Activated CD4-positive, alpha-beta T cell treated with anti-CD3 and anti-CD28 coated beads, Interleukin-2, amount 50 U/mL, for 48 hours (primary cell): ENCODE measurements around the gene CDH13.

Source experiments
- DNase-seq, 2 experiments: peaks; one replicate each; pipeline ENCODE4 v3.0.0-alpha.2; 2020

Gene CDH13

GRCh38 chr16:83329441-83329840, 702.7 kb downstream of the CDH13 start:
- no peak for DNase-seq

GRCh38 chr16:83330251-83330650, 703.5 kb downstream of the CDH13 start:
- DNase-seq, result no peak

- DNase-seq, result no peak
Observed at GRCh38 chr16:83335076-83335475, 708.3 kb downstream of the CDH13 start.

- DNase-seq, result no peak
Observed at GRCh38 chr16:83336603-83337002, 709.8 kb downstream of the CDH13 start.

GRCh38 chr16:83338138-83338537, 711.4 kb downstream of the CDH13 start:
- no peak for DNase-seq

GRCh38 chr16:83338941-83339340, 712.2 kb downstream of the CDH13 start:
- no peak for DNase-seq

- DNase-seq, result no peak
Observed at GRCh38 chr16:83343935-83344366, 717.2 kb downstream of the CDH13 start.

- no peak for DNase-seq
Observed at GRCh38 chr16:83345846-83346640, 719.3 kb downstream of the CDH13 start.

GRCh38 chr16:83348991-83349390, 722.2 kb downstream of the CDH13 start:
- no peak for DNase-seq

GRCh38 chr16:83350481-83350880, 723.7 kb downstream of the CDH13 start:
- no peak for DNase-seq

GRCh38 chr16:83351846-83352245, 725.1 kb downstream of the CDH13 start:
- DNase-seq, result no peak

GRCh38 chr16:83353241-83353640, 726.5 kb downstream of the CDH13 start:
- DNase-seq, result no peak

- no peak for DNase-seq
Observed at GRCh38 chr16:83354015-83354414, 727.2 kb downstream of the CDH13 start.

- no peak for DNase-seq
Observed at GRCh38 chr16:83355570-83356218, 728.9 kb downstream of the CDH13 start.

GRCh38 chr16:83356266-83356665, 729.5 kb downstream of the CDH13 start:
- DNase-seq, result no peak

GRCh38 chr16:83356986-83357385, 730.2 kb downstream of the CDH13 start:
- no peak for DNase-seq

GRCh38 chr16:83363521-83363920, 736.8 kb downstream of the CDH13 start:
- no peak for DNase-seq

GRCh38 chr16:83365166-83365565, 738.4 kb downstream of the CDH13 start:
- no peak for DNase-seq

- DNase-seq, result no peak
Observed at GRCh38 chr16:83366228-83366627, 739.5 kb downstream of the CDH13 start.

- no peak for DNase-seq
Observed at GRCh38 chr16:83374979-83375378, 748.2 kb downstream of the CDH13 start.

GRCh38 chr16:83389751-83390150, 763.0 kb downstream of the CDH13 start:
- no peak for DNase-seq

- DNase-seq, result no peak
Observed at GRCh38 chr16:83390759-83391158, 764.0 kb downstream of the CDH13 start.

GRCh38 chr16:83392743-83393142, 766.0 kb downstream of the CDH13 start:
- no peak for DNase-seq

- DNase-seq, result no peak
Observed at GRCh38 chr16:83393196-83393981, 766.6 kb downstream of the CDH13 start.
